Breast epithelium (tissue), 4 donors: ENCODE results near the gene CFAP20. TPM values are rescaled to one million over a fixed set of nuclear protein-coding genes. Genes with fewer than 3 reads are reported as not detected.
"Not testable (repeated sequence)": the region's sequence is repeated elsewhere in the genome, so short reads cannot be mapped to it uniquely, and the experiment has no call there.

Source experiments
- DNase-seq, 2 donors: peaks; one replicate each; pipeline ENCODE4 v3.0.0-alpha.2; 2019; ENCODE audit warnings: low spot score in 2 of 2
- H3K27ac ChIP-seq, 2 donors: fragments of 200-600 bp; sonication (generic) in 1 of 2; one replicate each; pipeline ENCODE4 v1.5.1; 2016 to 2019; ENCODE audit warnings: mild to moderate bottlenecking in 1 of 2
- H3K27me3 ChIP-seq, 2 donors: fragments of 200-600 bp; sonication (generic) in 1 of 2; one replicate each; pipeline versions ENCODE4 v1.5.1 to v1.6.0; 2017 to 2019; ENCODE audit warnings: control low read depth in 1 of 2, mild to moderate bottlenecking in 1 of 2
- H3K36me3 ChIP-seq: fragments of 200-600 bp; one replicate; pipeline ENCODE4 v1.5.1; 2019
- H3K4me1 ChIP-seq, 2 donors: fragments of 200-600 bp; sonication (generic); one replicate each; pipeline ENCODE4 v1.5.1; 2016 to 2019; ENCODE audit warnings: control low read depth in 1 of 2
- H3K4me3 ChIP-seq, 3 donors: fragments of 200-600 bp; sonication (generic); 1 replicate in 2 of 3; 2 replicates in 1 of 3; pipeline ENCODE4 v1.5.1; 2016 to 2019; ENCODE audit warnings: mild to moderate bottlenecking in 3 of 3, moderate library complexity in 2 of 3
- H3K9me3 ChIP-seq, 2 donors: fragments of 200-600 bp; sonication (generic) in 1 of 2; one replicate each; pipeline ENCODE4 v1.5.1; 2016 to 2019; ENCODE audit warnings: control low read depth in 1 of 2
- POLR2A ChIP-seq: fragments of 450-650 bp; IDR thresholded peaks from one replicate; pipeline ENCODE4 v1.6.1; 2016; ENCODE audit warnings: antibody characterized with exemption, mild to moderate bottlenecking, moderate library complexity
- POLR2AphosphoS5 ChIP-seq, 3 donors: sonication (generic); formaldehyde crosslinking; IDR thresholded peaks; one replicate each; pipeline ENCODE4 v1.6.1; 2017; ENCODE audit warnings: antibody characterized with exemption in 3 of 3
- intact Hi-C: fragments of 100-400 bp; cut with DNase I; formaldehyde crosslinking; loops from one replicate; pipeline ENCODE4 v1.15.1; 2023; ENCODE audit warnings: low total_unique reads
- total RNA-seq, 3 donors: library from RNA; depleted of rRNA; stranded (reverse); fragments of >200 nt; gene quantifications; one replicate each; pipeline ENCODE4 v1.1.0, GENCODE V29; 2016
- TF ChIP-seq, protein P1 (sequence below), 3 donors: fragments of 450-650 bp; IDR thresholded peaks; one replicate each; pipeline ENCODE4 v1.5.1; 2016 to 2017; ENCODE audit warnings: antibody characterized with exemption in 3 of 3, mild to moderate bottlenecking in 3 of 3, moderate library complexity in 3 of 3

Gene CFAP20
- total RNA-seq, 3 donors from 2014 or later: 30.5 to 46.1 (median 30.9) TPM

GRCh38 chr16:58077796-58078195 lies 51.4 kb downstream of the CFAP20 start:
- Histone ChIP-seq H3K27ac (no peak overlapping the region), H3K36me3 (no peaks in the 10 kb centered on the region), H3K4me1 (no peaks in the 10 kb centered on the region), H3K27me3 (no peaks in the 10 kb centered on the region), H3K9me3 (peaks cover 0 to 12% of the 10 kb centered on the region in 2 donors), H3K4me3 (no peak overlapping the region)
- TF ChIP-seq, protein P1, sequence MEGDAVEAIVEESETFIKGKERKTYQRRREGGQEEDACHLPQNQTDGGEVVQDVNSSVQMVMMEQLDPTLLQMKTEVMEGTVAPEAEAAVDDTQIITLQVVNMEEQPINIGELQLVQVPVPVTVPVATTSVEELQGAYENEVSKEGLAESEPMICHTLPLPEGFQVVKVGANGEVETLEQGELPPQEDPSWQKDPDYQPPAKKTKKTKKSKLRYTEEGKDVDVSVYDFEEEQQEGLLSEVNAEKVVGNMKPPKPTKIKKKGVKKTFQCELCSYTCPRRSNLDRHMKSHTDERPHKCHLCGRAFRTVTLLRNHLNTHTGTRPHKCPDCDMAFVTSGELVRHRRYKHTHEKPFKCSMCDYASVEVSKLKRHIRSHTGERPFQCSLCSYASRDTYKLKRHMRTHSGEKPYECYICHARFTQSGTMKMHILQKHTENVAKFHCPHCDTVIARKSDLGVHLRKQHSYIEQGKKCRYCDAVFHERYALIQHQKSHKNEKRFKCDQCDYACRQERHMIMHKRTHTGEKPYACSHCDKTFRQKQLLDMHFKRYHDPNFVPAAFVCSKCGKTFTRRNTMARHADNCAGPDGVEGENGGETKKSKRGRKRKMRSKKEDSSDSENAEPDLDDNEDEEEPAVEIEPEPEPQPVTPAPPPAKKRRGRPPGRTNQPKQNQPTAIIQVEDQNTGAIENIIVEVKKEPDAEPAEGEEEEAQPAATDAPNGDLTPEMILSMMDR (IDR thresholded peaks at IDR 0.05): no peak
- no peak for TF ChIP-seq POLR2A
- no peak for TF ChIP-seq POLR2AphosphoS5 (IDR thresholded peaks at IDR 0.05)
- intact Hi-C loops: no loop called here
- DNase-seq: no peak

- no peak for DNase-seq
- intact Hi-C loops: no loop called here
- H3K4me1 ChIP-seq: no peaks in the 10 kb centered on the region
- no peak overlapping the region for H3K27ac ChIP-seq
- peaks cover 0 to 12% of the 10 kb centered on the region in 2 donors for H3K9me3 ChIP-seq
- no peak overlapping the region for H3K4me3 ChIP-seq
- no peaks in the 10 kb centered on the region for H3K27me3 ChIP-seq
- H3K36me3 ChIP-seq: no peaks in the 10 kb centered on the region
- TF ChIP-seq POLR2AphosphoS5 (IDR thresholded peaks at IDR 0.05) (no peak), POLR2A (no peak)
- TF ChIP-seq, protein P1 (IDR thresholded peaks at IDR 0.05): no peak
Observed at GRCh38 chr16:58076514-58076913, 52.7 kb downstream of the CFAP20 start.

- intact Hi-C loops: no loop called here
- no peaks in the 10 kb centered on the region for H3K27me3 ChIP-seq
- no peaks in the 10 kb centered on the region for H3K36me3 ChIP-seq
- H3K27ac ChIP-seq: no peak overlapping the region
- H3K4me3 ChIP-seq: no peak overlapping the region
- peaks cover 0 to 12% of the 10 kb centered on the region in 2 donors for H3K9me3 ChIP-seq
- no peak for DNase-seq
- TF ChIP-seq, protein P1 (IDR thresholded peaks at IDR 0.05): no peak
- TF ChIP-seq POLR2A: no peak
- no peak for TF ChIP-seq POLR2AphosphoS5 (IDR thresholded peaks at IDR 0.05)
- no peaks in the 10 kb centered on the region for H3K4me1 ChIP-seq
Observed at GRCh38 chr16:58074657-58075056, 54.5 kb downstream of the CFAP20 start.

DNA sequence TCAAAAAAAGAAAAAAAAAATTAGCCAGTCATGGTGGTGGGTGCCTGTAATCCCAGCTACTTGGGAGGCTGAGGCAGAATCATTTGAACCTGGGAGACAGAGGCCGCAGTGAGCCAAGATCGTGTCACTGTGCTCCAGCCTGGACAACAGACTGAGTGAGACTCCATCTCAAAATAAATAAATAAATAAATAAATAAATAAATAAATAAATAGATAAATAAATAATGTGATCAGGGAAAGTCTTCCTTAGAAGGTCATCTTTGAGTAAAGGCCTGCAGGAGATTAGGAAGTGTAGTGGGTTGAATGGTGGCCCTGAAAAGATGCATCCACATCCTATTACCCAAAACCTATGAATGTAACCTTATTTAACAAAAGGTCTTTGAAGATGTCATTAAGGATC lies 56.1 kb downstream of the CFAP20 start:
- H3K9me3 ChIP-seq: peaks cover 0 to 12% of the 10 kb centered on the region in 2 donors
- H3K27ac ChIP-seq, intact Hi-C loops, H3K4me3 ChIP-seq, DNase-seq, H3K27me3 ChIP-seq, H3K4me1 ChIP-seq, H3K36me3 ChIP-seq: not testable (repeated sequence)

- DNase-seq, intact Hi-C loops, H3K36me3 ChIP-seq, H3K4me1 ChIP-seq, H3K27ac ChIP-seq, H3K4me3 ChIP-seq, H3K27me3 ChIP-seq: not testable (repeated sequence)
- peaks cover 0 to 11% of the 10 kb centered on the region in 2 donors for H3K9me3 ChIP-seq
Observed at GRCh38 chr16:58072134-58072533, 57.0 kb downstream of the CFAP20 start.

DNA sequence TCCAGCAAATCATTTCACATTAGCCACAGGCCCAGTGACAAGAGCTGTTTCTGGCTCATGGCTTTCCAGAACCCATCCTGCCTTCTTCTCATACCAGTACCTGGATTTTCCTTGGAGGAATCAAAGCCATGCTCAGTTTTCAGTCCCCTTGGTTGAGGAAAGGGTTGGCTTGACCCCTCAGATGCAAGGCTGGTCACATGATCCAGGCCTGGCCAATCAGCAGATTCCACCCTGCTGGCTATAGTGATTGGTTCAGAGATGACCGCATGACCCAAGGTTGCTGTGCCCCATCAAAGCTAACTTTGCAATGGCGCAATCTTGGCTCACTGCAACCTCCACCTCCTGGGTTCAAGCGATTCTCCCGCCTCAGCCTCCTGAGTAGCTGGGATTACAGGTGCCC lies 58.6 kb downstream of the CFAP20 start:
- Histone ChIP-seq H3K27me3 (no peaks in the 10 kb centered on the region), H3K4me3 (no peak overlapping the region), H3K9me3 (no peaks in the 10 kb centered on the region), H3K27ac (no peak overlapping the region), H3K36me3 (no peaks in the 10 kb centered on the region), H3K4me1 (no peaks in the 10 kb centered on the region)
- TF ChIP-seq, protein P1 (IDR thresholded peaks at IDR 0.05): no peak
- TF ChIP-seq POLR2AphosphoS5 (IDR thresholded peaks at IDR 0.05) (no peak), POLR2A (no peak)
- no peak for DNase-seq
- intact Hi-C loops: no loop called here

Other genes with a start within 250 kb of the CFAP20 start
- gene CNGB1, start 158.3 kb downstream of the CFAP20 start, total RNA-seq: not detected
- 1 to 10 TPM; 6.2 to 7.2 (median 6.4) TPM for gene ZNF319, start 128.7 kb downstream of the CFAP20 start, total RNA-seq
- gene USB1, start 128.0 kb downstream of the CFAP20 start, total RNA-seq: 10 to 100 TPM; 14.5 to 37.0 (median 26.4) TPM
- 1 to 10 TPM; 4.6 to 5.3 (median 4.8) TPM for gene MMP15, start 103.6 kb downstream of the CFAP20 start, total RNA-seq
- gene CSNK2A2, start 68.7 kb upstream of the CFAP20 start, total RNA-seq: 10 to 100 TPM; 25.6 to 47.7 (median 29.4) TPM
- not detected for gene PRSS54, start 165.6 kb upstream of the CFAP20 start, total RNA-seq